GM18858 (cell line): ENCODE results near the gene SMIM30.
"Not testable (repeated sequence)": the region's sequence is repeated elsewhere in the genome, so short reads cannot be mapped to it uniquely, and the experiment has no call there.

Experiments
- ATAC-seq: cut with Tn5 transposase; IDR thresholded peaks from one replicate; pipeline ENCODE4 v1.9.1; 2021; ENCODE audit not compliant: unreplicated experiment

The SMIM30 gene, protein sequence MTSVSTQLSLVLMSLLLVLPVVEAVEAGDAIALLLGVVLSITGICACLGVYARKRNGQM

DNA sequence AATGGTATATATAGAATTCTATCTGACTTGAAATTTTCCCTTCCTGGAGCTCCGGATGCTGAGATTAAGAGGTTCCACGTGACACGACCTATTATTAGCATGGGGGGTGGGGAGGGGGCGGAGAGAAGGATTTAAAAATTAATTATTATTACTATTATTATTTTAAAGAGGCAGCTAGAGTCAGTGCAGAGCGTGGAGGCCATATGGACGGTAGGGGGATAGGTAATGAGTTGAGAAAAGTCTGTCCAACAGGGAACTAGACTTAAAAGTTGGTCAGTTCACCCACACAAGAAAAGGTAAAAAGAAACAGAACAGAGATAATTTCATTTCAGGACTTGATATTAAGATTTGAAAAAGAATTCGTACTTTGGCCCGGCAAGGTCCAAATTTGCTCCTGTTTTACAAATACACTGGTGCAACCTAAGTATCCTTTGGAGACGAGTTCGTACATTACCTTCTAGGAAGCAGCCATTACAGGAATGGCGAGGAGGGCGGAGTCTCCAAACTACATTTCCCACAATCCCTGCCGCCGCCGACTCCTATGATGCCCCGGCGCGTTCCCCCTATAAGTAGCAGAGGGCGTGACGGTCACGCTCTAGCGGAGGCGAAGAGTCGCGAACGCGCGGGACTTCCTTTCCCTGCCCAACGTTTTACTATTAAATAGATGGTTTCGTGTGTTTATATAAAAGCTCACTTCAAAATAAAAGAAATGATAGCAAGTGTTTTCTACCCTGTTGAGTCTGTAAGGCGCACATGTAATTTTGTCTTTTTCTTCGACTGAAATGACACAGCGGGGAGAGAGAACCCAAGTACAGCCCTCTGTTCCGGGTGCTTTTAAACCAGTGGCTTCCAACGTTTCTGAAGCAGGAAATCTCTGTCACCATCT is at the start of gene SMIM30:
Gene SMIM30, minus strand, starts transcription at position 481 of the 886 bp plus-strand sequence. CDS start 976 bp downstream, outside the sequence.
- ATAC-seq = peak; percentile 97

DNA sequence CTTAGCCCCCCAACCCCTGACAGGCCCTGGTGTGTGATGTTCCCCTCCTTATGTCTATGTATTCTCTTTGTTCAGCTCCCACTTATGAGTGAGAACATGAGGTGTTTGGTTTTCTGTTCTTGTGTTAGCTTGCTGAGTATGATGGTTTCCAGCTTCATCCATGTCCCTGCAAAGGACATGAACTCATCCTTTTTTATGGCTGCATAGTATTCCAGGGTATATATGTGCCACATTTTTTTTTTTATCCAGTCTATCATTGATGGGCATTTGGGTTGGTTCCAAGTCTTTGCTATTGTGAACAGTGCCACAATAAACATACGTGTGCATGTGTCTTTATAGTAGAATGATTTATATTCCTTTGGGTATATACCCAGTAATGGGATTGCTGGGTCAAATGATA is 47.8 kb upstream of the SMIM30 start:
- not testable (repeated sequence) for ATAC-seq

DNA sequence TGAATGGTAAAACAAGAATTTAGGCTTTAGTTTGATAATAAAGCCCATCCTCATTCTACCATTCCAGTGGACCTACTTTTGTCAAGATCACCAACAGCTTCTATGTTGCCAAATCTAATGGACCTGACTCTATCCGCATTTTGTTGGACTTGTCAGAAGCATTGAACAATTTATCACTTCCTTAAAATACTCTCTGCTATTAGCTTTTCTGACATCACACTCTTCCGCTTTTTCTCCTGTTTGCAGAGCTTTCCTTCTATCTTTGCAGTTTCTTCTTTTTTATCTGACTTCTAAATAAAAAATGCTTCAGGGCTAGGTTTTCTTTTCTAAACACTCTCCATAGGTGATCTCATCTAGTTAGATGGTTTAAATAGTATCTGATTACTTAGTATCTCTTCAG is 42.7 kb upstream of the SMIM30 start:
- ATAC-seq = no peak

DNA sequence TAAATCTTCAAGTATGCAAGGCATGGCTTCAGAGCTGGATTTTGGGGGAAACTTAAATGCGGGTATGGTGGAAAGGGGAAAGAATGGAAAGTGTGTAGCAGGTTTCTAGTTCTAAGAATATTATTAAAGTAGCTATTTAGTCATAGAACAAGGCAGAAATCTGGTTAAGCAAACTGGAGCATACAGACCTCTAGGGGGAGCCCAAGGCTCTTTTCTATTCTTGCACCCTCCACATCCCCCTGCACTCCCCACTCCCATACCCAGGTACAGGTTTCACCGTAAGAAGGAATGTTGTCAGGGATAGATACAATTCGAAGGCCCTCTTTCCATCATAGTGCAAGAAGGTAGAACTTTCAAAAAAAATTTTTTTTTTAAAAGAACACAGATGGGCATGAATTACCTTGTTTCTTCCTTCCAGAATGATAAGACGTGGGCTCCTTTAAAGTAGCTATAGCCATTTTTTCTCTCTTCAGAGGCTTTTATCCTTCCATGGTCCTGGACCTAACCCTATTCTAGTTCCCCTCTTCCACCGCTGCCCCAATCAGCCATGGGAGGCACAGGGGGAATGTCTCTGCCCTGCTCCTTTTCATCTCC is 41.5 kb upstream of the SMIM30 start:
- peak; percentile 62 for ATAC-seq

DNA sequence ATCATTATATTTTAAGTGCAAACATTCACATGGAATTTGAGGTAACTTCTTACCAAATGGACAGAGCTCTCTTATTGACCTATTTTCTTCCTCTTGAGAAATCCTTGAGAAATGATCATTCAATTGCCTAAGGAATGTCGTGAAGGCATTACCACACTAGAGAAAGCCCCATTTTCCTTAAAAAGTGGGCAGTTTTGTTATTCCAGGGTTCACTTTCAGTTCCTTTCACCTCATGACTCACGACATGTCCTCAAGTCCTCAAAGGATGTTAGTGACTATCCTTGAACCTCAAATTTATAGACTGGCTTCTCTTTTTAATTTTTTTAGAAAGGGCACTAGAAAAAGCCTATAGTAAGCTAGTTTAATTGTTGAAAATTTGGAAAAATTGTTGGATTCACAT is 40.4 kb upstream of the SMIM30 start:
- ATAC-seq = no peak

DNA sequence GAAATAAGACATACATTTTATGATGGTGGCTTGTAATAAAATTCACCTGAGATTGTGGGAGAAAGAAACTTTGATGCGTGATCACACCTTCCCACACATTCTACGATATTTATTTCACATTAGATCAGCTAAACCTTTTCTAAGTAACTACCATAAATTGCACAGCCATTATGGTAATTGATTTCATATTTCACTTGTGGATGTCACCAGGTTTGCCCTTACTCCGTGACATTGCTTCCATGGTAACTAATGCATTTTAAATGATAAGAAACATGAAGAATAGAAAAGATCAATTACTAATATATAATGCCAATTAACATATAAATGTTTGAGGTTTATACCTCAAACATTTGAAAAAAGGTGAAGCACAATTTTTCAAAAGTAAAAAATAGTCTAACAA is 35.8 kb upstream of the SMIM30 start:
- no peak for ATAC-seq

DNA sequence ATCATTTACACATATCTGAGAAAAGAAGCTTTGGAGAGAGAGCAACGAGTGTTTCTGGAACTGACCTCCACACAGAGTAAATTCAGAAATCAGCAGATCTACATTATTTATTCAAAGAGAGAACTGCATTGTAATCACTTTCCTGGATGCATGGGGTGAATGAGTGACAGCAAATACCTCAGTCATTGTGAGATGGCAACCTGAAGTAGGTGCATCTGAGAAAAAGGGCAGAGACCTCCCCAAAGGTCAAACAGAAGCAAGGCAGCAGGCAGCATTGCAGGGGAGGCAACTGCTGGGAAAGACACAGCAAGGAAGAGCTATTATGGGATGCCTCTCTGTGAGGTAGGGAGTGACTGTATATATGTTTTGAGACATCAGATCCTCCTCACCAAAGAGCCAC is 26.5 kb upstream of the SMIM30 start:
- no peak for ATAC-seq

DNA sequence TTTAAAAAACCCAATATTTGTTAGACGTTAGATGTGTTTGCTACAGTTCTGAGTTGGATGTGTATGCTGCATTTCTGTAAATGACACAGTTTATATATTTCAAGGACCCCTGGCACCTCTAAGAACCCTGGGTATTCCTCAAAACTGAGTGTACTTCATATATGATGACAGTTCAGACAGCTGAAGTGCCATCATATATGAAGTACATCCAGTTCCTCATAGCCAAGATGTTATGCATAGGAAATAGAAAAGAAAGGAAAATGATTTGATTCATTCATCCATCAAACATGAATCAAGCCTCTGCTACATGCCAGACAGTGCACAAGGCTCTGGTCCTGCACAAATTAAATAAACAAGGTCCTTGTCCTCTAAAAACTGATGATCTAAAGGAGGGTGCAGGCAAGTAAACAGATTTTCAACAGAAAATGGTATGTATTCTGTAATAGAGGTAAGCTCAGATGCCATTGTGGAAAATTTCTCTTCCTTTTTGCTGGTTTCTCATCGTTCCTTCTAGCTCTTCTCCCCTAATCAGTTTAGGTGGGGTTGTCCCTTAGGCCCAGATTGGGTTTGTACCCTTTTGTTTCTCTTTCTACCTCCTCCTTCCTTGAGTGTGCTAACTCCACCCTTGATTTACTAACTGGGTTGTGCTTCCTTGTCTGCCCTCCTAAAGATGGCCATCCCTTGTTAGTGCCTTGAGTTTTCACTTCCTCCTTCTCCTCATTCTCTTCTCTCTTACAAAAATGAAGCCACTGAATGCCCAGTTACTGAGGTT is 25.3 kb upstream of the SMIM30 start:
- peak; percentile 54 for ATAC-seq

DNA sequence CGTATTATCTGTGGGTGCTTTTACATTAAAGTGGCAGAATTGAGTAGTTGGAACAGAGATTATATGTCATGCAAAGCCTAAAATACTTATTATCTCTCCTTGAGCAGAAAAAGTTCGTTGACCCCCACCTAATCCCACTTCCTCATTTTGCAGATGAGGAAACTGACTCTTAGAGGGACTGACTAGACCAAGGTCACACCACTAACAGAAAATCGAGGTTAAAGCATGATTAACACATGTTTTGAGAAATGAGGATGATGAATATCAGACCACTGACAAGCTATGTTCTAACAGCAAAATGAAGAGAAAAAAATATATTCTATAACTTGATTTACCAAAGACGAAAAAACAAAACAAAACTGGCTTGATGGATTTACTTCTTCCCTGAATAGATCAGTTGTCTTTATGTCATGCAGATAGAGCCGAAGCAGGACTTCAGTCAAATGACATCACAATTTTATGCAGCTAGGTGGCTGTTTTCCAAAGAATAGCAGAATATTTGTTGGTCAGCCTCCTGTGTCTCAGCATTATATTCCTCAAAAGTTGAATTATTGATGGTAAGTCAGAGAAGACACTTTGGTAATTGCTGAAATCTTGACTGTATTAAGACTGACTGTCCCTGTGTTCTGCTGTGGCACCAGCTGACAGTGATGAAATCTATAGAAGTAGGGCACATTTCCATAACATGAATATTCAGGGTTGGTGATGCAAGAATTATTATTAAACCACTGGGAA is 24.2 kb upstream of the SMIM30 start:
- ATAC-seq = peak; percentile 73

DNA sequence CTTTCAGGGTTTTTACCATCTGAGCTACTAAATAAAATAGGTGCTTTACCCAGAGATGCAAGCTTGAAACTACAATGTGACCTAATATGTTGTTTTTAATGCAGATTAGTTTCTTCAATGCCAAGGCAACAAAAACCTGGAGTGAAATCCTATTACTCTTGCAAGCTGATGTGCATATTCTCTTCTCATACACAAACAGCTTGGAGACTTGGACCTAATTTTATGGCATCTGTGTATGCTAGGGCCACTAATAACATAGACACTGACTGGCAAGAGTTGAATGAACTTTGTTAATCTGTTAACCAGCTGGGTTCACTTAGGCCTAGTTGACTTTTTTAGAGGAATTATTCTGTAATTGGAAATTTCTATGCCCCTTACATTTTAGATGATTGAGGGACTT is 23.4 kb upstream of the SMIM30 start:
- ATAC-seq = no peak

DNA sequence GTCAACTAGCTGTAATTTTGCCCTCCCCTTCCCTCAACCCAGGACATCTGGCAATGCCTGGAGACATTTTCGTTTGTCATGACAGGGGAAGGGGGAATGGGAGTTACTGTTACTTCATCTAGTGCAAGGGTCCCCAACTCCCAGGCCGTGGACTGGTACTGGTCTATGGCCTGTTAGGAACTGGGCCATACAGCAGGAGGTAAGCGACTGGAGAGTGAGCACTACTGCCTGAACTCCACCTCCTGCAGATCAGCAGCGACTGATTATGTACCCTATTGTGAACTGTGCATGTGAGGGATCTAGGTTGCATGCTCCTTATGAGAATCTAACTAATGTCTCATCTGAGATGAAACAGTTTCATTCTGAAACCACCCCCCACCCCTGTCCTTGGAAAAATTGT is 22.6 kb upstream of the SMIM30 start:
- no peak for ATAC-seq

DNA sequence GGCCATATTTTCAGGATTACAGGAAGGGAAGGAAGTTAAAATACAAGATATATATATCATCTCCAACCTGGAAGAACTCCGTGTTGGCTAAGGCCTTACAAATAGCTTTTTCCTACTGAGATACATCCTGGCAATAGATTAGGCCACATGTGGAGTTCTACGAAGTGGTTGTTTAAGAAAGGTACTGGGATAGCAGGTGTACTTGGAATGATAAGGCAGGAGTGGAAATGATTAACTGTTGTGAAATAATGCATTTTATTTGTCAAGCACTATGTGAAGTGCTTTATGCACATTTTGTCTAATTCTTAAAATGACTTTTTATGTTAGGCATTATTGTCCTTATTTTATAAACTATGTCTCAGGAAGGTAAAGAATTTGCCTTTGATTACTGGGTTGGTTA is 18.9 kb upstream of the SMIM30 start:
- no peak for ATAC-seq

DNA sequence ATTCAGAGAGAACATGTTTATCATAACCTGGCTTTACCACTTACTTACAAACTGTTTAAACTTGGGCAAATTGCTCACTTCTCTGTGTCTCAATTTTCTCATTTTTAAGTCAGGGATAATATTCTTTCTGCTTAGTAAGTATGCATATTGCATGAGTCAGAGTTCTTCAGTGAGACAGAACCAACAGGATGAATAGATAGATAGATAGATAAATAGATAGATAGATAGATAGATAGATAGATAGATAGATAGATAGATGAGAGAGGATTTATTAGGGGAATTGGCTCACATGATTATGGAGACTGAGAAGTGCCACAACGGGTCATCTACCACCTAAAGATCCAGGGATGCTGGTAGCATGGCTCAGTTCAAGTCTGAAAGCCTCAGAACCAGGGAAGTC is 15.7 kb upstream of the SMIM30 start:
- ATAC-seq = no peak

DNA sequence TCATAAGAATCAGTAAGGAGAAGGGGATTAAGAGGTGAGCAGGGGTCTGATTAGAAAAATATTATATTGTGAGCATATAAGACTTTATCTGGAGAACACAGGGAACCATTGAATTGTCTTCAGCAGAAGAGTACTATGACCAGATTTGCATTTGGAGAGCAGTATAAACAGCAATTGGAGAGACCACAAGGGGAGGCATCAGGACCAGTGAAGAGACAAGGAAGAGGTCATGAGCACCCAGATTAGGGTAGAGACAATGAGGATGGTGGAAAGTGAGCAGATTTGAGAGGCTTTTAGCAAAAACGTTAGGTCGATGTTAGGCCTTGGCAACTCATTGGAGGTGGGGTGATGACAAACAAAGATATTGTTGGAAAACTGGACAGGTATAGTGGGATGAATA is 13.0 kb upstream of the SMIM30 start:
- ATAC-seq = no peak

DNA sequence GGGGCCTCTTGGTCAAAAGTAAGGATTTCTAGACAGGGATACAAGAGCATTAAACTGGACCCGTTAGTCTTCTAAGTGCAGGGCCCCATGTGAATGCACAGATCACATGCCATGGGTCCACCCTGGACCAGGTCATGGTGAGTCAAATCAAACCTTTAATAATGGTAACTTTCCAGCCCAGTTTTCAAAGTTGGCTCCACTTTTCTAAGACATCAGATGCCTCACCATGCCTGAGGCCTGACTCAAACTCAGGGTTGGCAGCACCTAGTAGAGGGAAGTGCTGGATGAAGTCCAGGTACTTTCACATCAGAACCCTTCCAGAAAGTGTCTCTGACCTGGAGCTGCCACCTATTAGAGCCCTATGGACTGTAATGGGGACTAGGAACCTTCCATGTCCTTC is 9.7 kb upstream of the SMIM30 start:
- ATAC-seq = no peak

DNA sequence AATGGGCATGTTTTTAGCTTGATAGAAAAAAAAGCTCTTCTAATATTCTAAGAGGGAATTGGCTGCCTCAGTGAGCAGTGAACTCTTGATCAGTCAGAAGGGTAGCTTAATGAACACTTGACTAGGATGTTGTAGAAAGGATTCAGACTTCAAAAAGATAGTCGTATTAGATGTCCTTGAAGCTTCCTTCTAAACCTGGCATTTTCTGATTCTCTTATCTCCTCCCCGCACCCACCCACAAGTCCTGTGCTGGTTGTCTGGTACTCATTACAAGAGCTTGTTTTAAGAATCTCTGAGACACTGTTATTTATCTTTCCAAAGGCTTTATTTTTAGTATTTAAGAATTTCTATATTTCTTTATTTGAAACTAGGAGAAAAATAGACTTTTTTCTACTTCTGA is 7.4 kb upstream of the SMIM30 start:
- ATAC-seq = no peak

DNA sequence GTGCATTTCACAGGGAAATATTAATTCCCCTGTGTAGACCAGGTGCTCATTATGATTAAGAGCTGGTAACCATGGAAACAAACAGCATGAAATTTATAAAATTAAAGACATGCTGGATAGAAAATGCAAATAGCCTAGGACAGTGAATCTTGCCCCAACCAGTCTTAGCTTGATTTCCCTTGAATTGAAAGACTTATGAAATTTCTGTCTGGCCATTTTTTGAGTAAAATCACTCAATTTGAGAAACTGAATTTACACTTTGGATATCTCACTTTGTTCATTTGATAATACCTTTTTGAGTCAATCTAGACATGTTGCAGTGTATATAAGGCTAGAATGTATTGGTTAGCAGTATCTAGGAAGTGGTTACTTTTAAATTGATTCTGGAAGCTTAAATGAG is 4.4 kb upstream of the SMIM30 start:
- no peak for ATAC-seq

DNA sequence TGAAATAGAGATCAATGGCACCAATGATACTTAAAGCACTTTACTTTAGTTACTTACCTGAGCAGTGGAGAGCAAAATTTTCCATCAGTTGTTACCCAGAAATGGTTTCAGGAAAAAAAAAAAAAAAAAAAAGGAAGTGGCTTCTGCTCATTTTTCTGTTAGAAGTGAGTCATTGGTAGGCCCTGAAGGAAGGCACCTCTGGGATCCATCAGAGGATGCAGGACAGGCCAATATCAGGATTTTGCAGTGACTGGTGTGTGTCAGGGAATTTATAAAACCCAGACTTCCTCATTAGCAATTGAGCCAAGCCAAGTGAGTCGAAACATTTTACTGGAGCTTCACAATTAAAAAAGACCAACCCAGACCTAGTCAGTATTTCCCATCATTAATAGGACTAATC is 2.3 kb upstream of the SMIM30 start:
- ATAC-seq = no peak

DNA sequence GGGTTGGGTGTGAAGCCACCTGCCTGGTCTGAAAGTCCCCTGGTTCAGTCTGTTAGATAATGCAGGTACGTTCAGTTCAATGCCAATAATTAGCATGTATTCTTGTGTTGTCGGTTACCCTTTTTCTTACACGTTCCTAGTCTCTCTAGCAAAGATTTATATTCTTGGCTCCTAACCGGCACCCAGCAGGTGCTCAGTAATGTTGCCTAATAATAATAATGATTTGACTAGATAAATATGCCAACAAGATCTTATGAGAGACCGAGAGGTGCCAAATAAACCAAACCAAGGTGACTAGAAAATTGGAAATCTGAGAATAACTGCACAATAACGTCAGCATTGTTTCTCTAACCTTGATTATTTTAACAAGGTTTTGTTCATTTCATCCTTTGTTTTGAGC is 1.1 kb upstream of the SMIM30 start:
- no peak for ATAC-seq

DNA sequence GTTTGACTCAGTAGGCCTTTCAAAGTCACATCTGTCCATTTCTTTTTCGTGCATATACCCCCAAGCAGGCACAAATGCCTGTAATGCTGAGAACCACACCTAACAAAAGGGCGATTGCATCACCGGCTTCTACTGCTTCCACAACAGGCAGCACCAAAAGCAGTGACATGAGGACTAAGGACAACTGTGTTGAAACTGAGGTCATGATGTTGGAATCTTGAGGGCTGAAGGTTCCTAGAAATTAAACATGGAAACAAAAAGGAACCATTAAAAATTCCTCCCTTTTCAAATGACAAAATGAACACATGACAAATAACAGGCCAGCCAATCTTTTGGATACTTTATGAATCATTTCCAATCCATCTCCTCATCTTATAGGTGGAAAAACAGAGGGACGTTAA is 980 bp downstream of the SMIM30 start:
- ATAC-seq = not testable (repeated sequence)

DNA sequence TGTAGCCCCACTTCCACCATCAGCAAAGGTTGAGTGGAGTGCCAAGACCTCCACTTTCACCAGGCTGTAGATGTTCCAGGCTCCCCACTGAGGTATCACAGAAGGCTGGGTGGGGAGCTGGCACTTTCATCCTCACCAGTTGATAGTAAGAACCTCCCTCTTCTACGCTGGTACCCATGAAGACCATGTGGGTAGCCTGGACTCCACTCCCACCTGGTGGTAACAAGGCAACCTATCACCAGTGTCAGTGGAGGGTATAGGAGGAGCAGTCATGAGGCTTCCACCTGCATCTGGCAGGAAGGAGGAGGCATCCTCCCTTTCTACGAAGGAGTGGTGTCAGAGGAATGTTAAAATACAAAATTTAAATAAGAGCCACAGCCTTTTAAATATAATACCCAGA is 4.4 kb downstream of the SMIM30 start:
- no peak for ATAC-seq
